IPS-20b (cell line): ENCODE measurements around the gene TECTA.

Experiments
- H3K27ac ChIP-seq: one replicate; pipeline ENCODE4 v1.5.1; 2013; ENCODE audit warnings: low read length
- H3K27me3 ChIP-seq: 2 replicates; pipeline ENCODE4 v1.6.1; 2013; ENCODE audit warnings: mild to moderate bottlenecking, low read length, inconsistent platforms; ENCODE audit not compliant: insufficient read depth
- H3K36me3 ChIP-seq: 2 replicates; pipeline ENCODE4 v1.6.1; 2013; ENCODE audit warnings: low read depth, mild to moderate bottlenecking, inconsistent platforms, low read length, moderate library complexity; ENCODE audit not compliant: insufficient read depth
- H3K4me1 ChIP-seq: 2 replicates; pipeline ENCODE4 v1.6.1; 2013; ENCODE audit warnings: mild to moderate bottlenecking, control low read depth, inconsistent platforms, low read length, moderate library complexity; ENCODE audit not compliant: insufficient read depth
- H3K4me3 ChIP-seq: 2 replicates; pipeline ENCODE4 v1.5.1; 2013; ENCODE audit warnings: mild to moderate bottlenecking, low read length, inconsistent platforms
- H3K9ac ChIP-seq: 2 replicates; pipeline ENCODE4 v1.6.1; 2013; ENCODE audit warnings: low read depth, mild to moderate bottlenecking, inconsistent platforms, low read length, moderate library complexity
- H3K9me3 ChIP-seq: 2 replicates; pipeline ENCODE4 v1.6.1; 2013; ENCODE audit warnings: mild to moderate bottlenecking, low read depth, low read length, inconsistent platforms; ENCODE audit not compliant: insufficient read depth

TECTA gene

DNA sequence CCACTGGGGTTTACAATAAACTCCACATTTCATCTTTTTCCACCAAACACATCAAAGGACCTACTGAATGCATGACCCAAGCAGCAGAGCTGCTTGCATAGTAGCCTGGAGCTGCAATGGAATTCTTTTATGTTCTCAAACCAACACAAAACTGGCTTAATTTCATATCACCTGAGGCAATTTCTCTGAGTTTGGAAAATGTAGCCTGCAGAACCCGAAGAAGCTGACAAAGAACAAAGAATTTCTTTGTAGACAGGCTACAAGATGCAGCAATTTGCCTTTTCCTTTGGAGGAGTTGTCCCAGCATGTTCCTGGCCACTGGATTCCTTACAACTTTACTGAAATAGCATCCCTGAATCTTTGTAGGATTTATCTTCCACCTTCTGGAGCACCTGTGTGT lies 5.5 kb upstream of the TECTA start:
- Histone ChIP-seq H3K4me1 (peaks cover 6% of the 10 kb centered on the region; the same call in 1 of the 2 replicates), H3K9ac (no peak overlapping the region), H3K9me3 (no peaks in the 10 kb centered on the region), H3K36me3 (no peaks in the 10 kb centered on the region), H3K27me3 (no peaks in the 10 kb centered on the region), H3K4me3 (no peak overlapping the region), H3K27ac (no peak overlapping the region)

DNA sequence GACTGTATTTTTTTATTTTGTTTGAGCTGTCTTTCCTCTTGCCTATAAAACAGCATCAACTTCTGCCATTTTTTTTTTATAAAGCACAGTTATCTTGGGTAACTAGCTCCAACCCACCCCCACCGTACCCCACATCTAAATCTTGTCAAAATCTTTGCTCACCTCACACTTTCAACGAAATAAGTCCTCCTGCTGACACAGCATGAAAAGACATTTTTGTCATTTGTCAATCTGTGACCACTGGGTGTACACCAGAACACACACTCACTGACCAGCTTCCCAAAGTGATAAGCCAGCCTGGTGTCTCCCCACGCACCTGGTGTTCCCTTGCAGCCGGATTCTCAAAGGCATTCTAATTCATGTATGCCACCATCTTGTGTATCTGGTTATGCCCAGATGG lies 1.7 kb upstream of the TECTA start:
- Histone ChIP-seq H3K27me3 (no peaks in the 10 kb centered on the region), H3K9ac (no peak overlapping the region)

DNA sequence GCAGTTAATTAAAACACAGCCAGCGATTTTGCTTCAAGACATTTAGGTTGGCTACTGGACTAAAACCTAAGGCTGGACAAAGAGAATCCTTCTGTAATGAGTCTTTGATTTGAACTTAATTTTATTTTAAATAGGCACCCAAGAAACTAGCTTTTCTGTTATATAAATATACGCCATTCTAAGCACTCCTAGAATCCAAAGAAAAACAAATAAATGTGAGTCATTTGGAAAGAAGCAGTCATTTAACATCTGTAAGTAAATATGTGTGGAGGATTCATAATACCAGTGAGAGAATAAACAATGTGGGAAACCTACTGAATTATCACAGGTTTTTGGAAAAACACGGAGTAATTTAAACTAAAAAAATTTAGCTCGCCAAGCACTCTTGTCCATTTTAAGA lies 1.2 kb upstream of the TECTA start:
- peaks cover 21% of the 10 kb centered on the region; the same call in 1 of the 2 replicates for H3K4me1 ChIP-seq
- H3K27me3 ChIP-seq, result no peaks in the 10 kb centered on the region
- H3K9me3 ChIP-seq, result no peaks in the 10 kb centered on the region
- H3K27ac ChIP-seq, result no peak overlapping the region
- no peaks in the 10 kb centered on the region for H3K36me3 ChIP-seq
- H3K4me3 ChIP-seq, result no peak overlapping the region
- H3K9ac ChIP-seq, result no peak overlapping the region

More for the DNA sequence above, 1.7 kb upstream of the TECTA start:
- Histone ChIP-seq H3K4me3 (no peak overlapping the region), H3K9me3 (no peaks in the 10 kb centered on the region), H3K27ac (no peak overlapping the region), H3K36me3 (no peaks in the 10 kb centered on the region), H3K4me1 (peaks cover 21% of the 10 kb centered on the region; the same call in 1 of the 2 replicates)

DNA sequence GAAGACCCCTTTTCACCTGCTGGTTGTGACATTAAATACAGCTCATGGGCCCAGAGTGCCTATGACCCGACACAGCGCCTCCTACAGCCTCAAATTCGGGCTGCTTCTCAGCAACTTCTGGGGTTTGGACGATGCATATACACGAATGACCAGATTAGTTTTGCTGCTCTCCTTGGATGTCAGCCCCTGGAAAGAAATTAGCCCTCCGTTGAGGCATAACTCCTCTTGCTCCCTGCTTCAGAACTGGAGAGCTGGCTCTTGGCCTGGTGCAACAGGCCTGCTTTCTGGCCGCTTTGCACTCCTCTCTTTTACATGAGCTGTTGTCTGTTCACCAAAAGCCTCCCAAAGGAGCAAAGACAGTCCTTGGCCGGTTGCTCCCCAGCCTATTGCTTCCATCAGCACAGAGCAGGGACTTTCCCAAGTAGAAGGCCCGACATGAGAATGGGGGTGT lies 3.3 kb downstream of the TECTA start:
- Histone ChIP-seq H3K9me3 (no peaks in the 10 kb centered on the region), H3K27ac (no peak overlapping the region), H3K27me3 (no peaks in the 10 kb centered on the region), H3K9ac (no peak overlapping the region), H3K4me1 (peaks cover 21% of the 10 kb centered on the region; the same call in 1 of the 2 replicates), H3K36me3 (no peaks in the 10 kb centered on the region), H3K4me3 (no peak overlapping the region)

DNA sequence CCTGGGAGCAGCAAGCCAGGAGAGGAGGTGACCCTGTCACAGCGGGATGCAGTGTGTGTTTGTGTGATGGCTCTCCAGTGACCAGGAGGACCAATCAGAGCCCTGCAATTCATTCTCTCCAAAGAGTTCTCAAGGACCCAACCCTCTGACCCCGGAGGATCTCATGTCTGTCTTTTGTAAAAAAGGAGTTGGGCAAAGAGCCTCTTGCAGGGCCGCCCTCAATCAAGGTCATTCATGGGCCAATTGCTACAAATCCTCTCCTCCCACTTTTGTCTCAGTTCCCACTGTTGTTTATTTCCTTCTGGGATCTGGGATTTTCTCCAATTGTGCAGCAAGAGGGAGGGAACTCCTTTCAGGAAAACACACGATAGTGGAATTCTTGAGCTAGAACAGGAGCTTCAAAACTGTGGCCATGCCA lies 4.0 kb downstream of the TECTA start:
- peaks cover 19% of the 10 kb centered on the region; the same call in 1 of the 2 replicates for H3K4me1 ChIP-seq
- H3K36me3 ChIP-seq, result no peaks in the 10 kb centered on the region
- no peak overlapping the region for H3K27ac ChIP-seq
- no peaks in the 10 kb centered on the region for H3K9me3 ChIP-seq
- no peak overlapping the region for H3K4me3 ChIP-seq
- H3K27me3 ChIP-seq, result no peaks in the 10 kb centered on the region
- no peak overlapping the region for H3K9ac ChIP-seq

DNA sequence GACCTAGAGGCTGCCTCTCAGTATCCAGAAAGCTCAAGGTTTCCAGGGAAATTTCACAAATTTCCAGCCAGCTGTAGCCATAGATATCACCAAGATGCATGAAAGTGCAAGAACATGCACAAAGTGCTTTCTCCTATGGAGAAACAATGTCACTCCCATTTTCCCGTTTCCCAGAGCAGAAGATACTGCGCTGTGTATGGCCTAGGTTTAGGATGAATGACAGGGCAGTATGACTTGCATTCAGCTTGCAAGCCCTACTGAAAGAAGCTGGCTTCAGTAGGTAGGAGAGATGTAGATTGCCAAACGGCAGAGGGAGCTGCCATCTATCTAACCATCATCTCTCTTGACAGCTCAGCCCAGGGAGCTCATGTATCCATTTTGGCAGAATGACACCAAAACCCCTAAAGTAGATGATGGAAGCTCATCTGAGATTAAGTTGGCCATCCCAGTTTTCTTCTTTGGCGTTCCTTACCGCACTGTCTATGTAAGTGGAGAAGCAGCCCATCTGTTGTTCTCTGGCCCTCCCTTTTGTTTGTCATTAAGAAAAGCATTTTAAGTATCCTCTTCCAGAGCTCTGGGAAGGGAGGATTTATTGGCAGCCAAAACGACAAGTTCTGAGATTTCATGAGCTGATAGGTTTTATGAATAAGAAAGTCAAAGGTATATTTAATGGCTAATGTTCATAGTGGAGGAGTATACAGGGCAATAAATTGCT lies 4.6 kb downstream of the TECTA start:
- no peak overlapping the region for H3K9ac ChIP-seq
- no peaks in the 10 kb centered on the region for H3K36me3 ChIP-seq
- no peaks in the 10 kb centered on the region for H3K27me3 ChIP-seq
- H3K9me3 ChIP-seq, result no peaks in the 10 kb centered on the region
- no peak overlapping the region for H3K27ac ChIP-seq
- no peak overlapping the region for H3K4me3 ChIP-seq
- peaks cover 14% of the 10 kb centered on the region; the same call in 1 of the 2 replicates for H3K4me1 ChIP-seq

DNA sequence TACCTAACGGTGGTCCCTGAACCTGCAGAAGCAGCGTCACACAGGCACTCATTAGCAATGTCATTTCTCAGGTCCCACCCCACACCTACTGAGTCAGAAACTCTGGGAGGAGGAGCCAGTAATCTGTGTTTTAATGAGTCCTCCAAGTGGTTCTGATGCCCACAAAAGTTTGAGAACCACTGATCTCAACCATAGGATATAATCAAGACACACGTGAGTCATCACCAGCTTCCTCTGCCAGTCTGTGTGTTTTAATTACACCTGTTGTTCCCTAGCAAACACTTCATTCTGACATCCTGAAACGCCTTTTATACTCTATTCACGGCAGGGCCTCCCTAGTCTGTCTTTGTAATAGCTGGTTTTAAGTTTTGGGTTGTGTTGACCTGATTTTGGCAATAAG lies 5.8 kb downstream of the TECTA start:
- Histone ChIP-seq H3K27ac (no peak overlapping the region), H3K4me3 (no peak overlapping the region), H3K27me3 (peaks cover 6% of the 10 kb centered on the region; the same call in 1 of the 2 replicates), H3K9me3 (no peaks in the 10 kb centered on the region), H3K9ac (no peak overlapping the region), H3K36me3 (no peaks in the 10 kb centered on the region), H3K4me1 (peaks cover 3% of the 10 kb centered on the region; the same call in 1 of the 2 replicates)

DNA sequence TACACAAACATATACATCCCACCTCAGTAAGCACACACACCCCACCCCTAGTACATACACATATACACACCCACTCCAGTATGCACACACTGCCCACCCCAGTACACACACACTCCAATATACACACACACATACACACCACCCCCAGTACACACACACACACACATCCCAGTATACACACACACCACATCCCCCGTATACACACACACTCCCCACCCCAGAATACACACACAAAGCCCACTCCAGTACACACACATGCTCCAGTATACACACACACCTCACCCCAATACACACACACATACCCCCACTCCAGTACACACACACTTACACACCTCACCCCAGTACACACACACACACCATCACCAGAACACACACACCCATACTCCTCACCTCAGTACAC lies 7.4 kb downstream of the TECTA start:
- H3K36me3 ChIP-seq, result no peaks in the 10 kb centered on the region
- no peaks in the 10 kb centered on the region for H3K4me1 ChIP-seq
- H3K27me3 ChIP-seq, result peaks cover 8% of the 10 kb centered on the region; the same call in 1 of the 2 replicates

DNA sequence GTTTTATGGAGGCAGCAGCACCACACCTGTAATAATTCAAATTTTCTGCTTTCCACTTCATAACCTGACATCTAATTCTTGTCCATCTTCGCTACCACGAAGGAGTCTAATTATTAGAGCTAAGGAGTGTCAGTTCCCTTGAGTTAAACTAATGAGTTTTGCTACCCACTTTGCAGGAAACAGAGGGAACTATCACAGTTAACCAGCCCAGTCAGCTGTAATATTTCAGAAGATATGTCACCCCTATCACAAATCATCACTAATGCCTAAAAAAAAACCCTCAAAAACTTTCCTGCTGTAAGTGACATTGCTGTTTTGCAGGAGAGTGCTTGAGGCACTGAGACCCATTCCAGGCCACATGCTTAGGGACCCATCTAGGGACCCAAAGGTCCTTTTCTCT lies 8.4 kb downstream of the TECTA start:
- peaks cover 8% of the 10 kb centered on the region; the same call in 1 of the 2 replicates for H3K27me3 ChIP-seq
- H3K9me3 ChIP-seq, result no peaks in the 10 kb centered on the region
- no peaks in the 10 kb centered on the region for H3K36me3 ChIP-seq
- no peak overlapping the region for H3K9ac ChIP-seq
- no peak overlapping the region for H3K27ac ChIP-seq
- H3K4me1 ChIP-seq, result no peaks in the 10 kb centered on the region
- H3K4me3 ChIP-seq, result no peak overlapping the region

More for the DNA sequence above, 7.4 kb downstream of the TECTA start:
- no peak overlapping the region for H3K27ac ChIP-seq
- H3K9ac ChIP-seq, result no peak overlapping the region
- no peaks in the 10 kb centered on the region for H3K9me3 ChIP-seq
- H3K4me3 ChIP-seq, result no peak overlapping the region

DNA sequence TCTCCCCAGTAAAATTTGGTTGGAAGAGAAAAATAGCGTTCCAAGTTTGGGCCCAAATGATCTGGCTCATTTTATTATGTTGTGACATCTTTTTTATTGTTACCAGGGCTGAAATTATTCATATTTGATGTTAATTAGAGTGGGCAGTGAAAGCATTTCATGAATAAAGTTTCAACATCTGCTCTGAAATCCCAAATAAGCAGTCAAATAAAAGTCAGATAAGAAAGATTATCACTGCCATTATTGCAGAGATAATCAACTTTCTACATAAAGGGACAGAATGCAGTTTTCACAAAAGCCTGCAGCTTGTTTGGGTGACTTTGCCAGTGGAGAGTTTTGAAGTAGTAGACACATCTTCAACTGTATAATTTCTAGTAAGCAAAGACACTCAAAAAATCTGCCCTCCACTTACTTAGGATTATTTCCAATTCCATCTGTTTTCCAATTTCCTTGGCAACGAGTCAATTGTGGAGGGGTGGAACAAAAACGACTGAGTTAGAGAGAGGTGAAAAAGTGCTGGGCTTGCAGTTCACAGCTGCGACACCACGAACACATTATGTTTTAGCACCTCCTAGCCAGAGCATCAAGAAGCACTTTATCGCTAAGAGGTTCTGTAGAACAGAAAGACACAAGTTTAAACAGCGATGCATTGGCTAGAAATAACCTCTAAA lies 9.0 kb downstream of the TECTA start:
- H3K27me3 ChIP-seq, result peaks cover 8% of the 10 kb centered on the region; the same call in 1 of the 2 replicates
- H3K27ac ChIP-seq, result no peak overlapping the region
- no peak overlapping the region for H3K4me3 ChIP-seq
- H3K9ac ChIP-seq, result no peak overlapping the region
- H3K36me3 ChIP-seq, result no peaks in the 10 kb centered on the region
- H3K4me1 ChIP-seq, result no peaks in the 10 kb centered on the region
- no peaks in the 10 kb centered on the region for H3K9me3 ChIP-seq

DNA sequence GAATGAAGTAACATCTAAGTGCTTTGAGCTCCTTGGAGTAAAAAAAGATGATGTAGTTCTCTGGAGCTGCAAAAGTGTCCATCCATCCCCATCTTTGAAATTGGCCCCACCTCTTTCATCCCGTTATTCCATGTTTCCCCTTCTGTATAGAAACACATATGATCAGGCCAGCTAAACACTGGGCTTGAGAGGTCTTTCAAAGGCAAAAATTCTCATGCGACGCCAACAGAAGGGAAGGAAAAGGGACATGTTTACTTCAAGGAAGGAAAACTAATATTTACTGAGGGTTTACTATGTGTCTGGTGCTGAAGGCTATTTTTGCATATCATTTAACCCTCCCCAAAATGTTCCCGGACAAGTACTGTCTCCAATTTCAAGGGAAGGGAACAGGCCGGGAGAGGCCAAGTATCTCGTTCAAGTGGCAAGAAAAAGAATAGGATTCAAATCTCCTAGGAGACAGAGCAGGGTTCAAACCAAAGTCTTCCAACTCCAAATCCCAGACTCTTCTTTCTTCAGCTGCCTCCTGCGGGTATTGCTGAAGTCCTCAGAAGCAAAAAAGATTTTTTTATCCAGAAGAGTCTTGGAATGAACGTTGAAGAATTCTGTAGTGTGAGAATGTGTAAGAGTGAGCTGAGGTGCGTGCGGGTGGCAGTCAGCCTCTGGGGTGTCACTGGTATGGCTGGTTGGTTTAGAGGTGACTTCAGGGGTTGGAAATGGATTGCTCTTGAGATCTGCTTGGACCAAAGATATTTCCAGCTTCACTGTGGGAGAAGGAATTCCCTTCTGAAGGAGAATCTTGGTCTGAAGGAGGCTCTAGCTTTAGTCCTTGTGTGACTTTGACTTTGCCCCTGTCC lies 10.1 kb downstream of the TECTA start:
- H3K27me3 ChIP-seq, result peaks cover 8% of the 10 kb centered on the region; the same call in 1 of the 2 replicates
- H3K36me3 ChIP-seq, result no peaks in the 10 kb centered on the region
- no peaks in the 10 kb centered on the region for H3K9me3 ChIP-seq
- no peak overlapping the region for H3K4me3 ChIP-seq
- H3K27ac ChIP-seq, result no peak overlapping the region
- H3K4me1 ChIP-seq, result no peaks in the 10 kb centered on the region
- no peak overlapping the region for H3K9ac ChIP-seq
